Skeletal muscle tissue (tissue), 4 donors: Measurements from ENCODE around the gene B3GALNT1. TPM values are rescaled to one million over a fixed set of nuclear protein-coding genes. Genes with fewer than 3 reads are reported as not detected.
"Not testable (repeated sequence)": the region's sequence is repeated elsewhere in the genome, so short reads cannot be mapped to it uniquely, and the experiment has no call there.

Experiments
- H3K27ac ChIP-seq: one replicate; pipeline ENCODE4 v1.7.0; 2013; ENCODE audit warnings: mild to moderate bottlenecking, low read depth, low read length, inconsistent platforms
- H3K27me3 ChIP-seq, 3 donors: one replicate each; pipeline ENCODE4 v1.7.0; 2013; ENCODE audit warnings: low read length in 3 of 3; ENCODE audit not compliant: control insufficient read depth in 3 of 3, insufficient read depth in 3 of 3
- H3K36me3 ChIP-seq, 3 donors: one replicate each; pipeline ENCODE4 v1.7.0; 2013; ENCODE audit warnings: low read length in 3 of 3; ENCODE audit not compliant: control insufficient read depth in 3 of 3, insufficient read depth in 3 of 3
- H3K4me1 ChIP-seq, 3 donors: one replicate each; pipeline ENCODE4 v1.7.0; 2013; ENCODE audit warnings: low read length in 3 of 3, mild to moderate bottlenecking in 3 of 3; ENCODE audit not compliant: control insufficient read depth in 3 of 3, insufficient read depth in 3 of 3
- H3K4me3 ChIP-seq, 3 donors: one replicate each; pipeline ENCODE4 v1.7.0; 2013; ENCODE audit warnings: low read length in 3 of 3
- H3K9ac ChIP-seq, 3 donors: one replicate each; pipeline ENCODE4 v1.7.0; 2013; ENCODE audit warnings: low read length in 3 of 3, mild to moderate bottlenecking in 3 of 3, moderate library complexity in 2 of 3, low read depth in 1 of 3
- H3K9me3 ChIP-seq, 3 donors: one replicate each; pipeline ENCODE4 v1.7.0; 2013; ENCODE audit warnings: low read length in 3 of 3; ENCODE audit not compliant: control insufficient read depth in 3 of 3
- total RNA-seq: library from RNA; depleted of rRNA; stranded (reverse); fragments of >200 nt; gene quantifications from one replicate; pipeline ENCODE4 v1.2.3, GENCODE V29; 2014
- donor health status: Osteomylitis.

Gene B3GALNT1
- total RNA-seq, 1 donor from 2014 or later: 18.8 TPM

- H3K27ac ChIP-seq: no peak overlapping the region
These were observed 69.4 kb downstream of the B3GALNT1 start for GRCh38 chr3:161035711-161036110.

GRCh38 chr3:161034913-161035550 is 70.1 kb downstream of the B3GALNT1 start:
- H3K27ac ChIP-seq: not testable (repeated sequence)

More at GRCh38 chr3:161035711-161036110, 69.4 kb downstream of the B3GALNT1 start:
- Histone ChIP-seq H3K4me1 (no peaks in the 10 kb centered on the region), H3K9me3 (no peaks in the 10 kb centered on the region), H3K9ac (no peak overlapping the region), H3K36me3 (no peaks in the 10 kb centered on the region), H3K4me3 (no peak overlapping the region), H3K27me3 (no peaks in the 10 kb centered on the region)

More at GRCh38 chr3:161034913-161035550, 70.1 kb downstream of the B3GALNT1 start:
- H3K4me3 ChIP-seq, H3K4me1 ChIP-seq, H3K9me3 ChIP-seq, H3K9ac ChIP-seq, H3K36me3 ChIP-seq, H3K27me3 ChIP-seq: not testable (repeated sequence)

Other genes with a start within 250 kb of the B3GALNT1 start
- gene NMD3, start 116.0 kb upstream of the B3GALNT1 start, total RNA-seq: 62.6 TPM